K562 (cell line): ENCODE data around the gene PSRC1. TPM values are rescaled to one million over a fixed set of nuclear protein-coding genes. Genes with fewer than 3 reads are reported as not detected.

ENCODE experiments used
- CBFA2T2 ChIP-seq: fragments of 450-650 bp; conservative IDR thresholded peaks from 2 replicates; pipeline ENCODE4 v1.6.1; 2017; ENCODE audit warnings: mild to moderate bottlenecking
- CREB3L1 ChIP-seq: fragments of 450-650 bp; IDR thresholded peaks from 2 replicates; pipeline ENCODE4 v1.6.1; 2014; ENCODE audit warnings: low read depth, mild to moderate bottlenecking, moderate library complexity, borderline replicate concordance
- EGR1 ChIP-seq: fragments of 450-650 bp; conservative IDR thresholded peaks from 2 replicates; pipeline ENCODE4 v1.6.1; 2017; ENCODE audit warnings: mild to moderate bottlenecking
- GABPA ChIP-seq: fragments of 200-800 bp; sonication (Bioruptor generic); conservative IDR thresholded peaks from 2 replicates; pipeline ENCODE4 v1.6.1; 2016; ENCODE audit warnings: low read depth, missing genetic modification characterization, missing compliant biosample characterization
- GATAD2A ChIP-seq: fragments of 450-650 bp; IDR thresholded peaks from 2 replicates; pipeline ENCODE4 v1.6.1; 2017
- HDGF ChIP-seq: fragments of 450-650 bp; IDR thresholded peaks from 2 replicates; pipeline ENCODE4 v1.6.1; 2016
- HLTF ChIP-seq: fragments of 450-650 bp; IDR thresholded peaks from 2 replicates; pipeline ENCODE4 v1.6.1; 2016
- HMBOX1 ChIP-seq: sonication (generic); IDR thresholded peaks from 2 replicates; pipeline ENCODE4 v1.6.1; 2016
- KAT2B ChIP-seq: IDR thresholded peaks from one replicate; pipeline ENCODE4 v1.6.1; 2012; ENCODE audit warnings: low read depth, mild to moderate bottlenecking, control low read depth, inconsistent platforms, low read length, moderate library complexity
- KDM5B ChIP-seq: fragments of 200-600 bp; sonication (generic); IDR thresholded peaks from 2 replicates; pipeline ENCODE4 v1.6.1; 2012; ENCODE audit warnings: low read depth, mild to moderate bottlenecking, moderate library complexity, low read length, control low read depth, inconsistent platforms; ENCODE audit not compliant: insufficient replicate concordance
- MCM2 ChIP-seq: fragments of 450-650 bp; IDR thresholded peaks from 2 replicates; pipeline ENCODE4 v1.6.1; 2017; ENCODE audit warnings: low read depth, mild to moderate bottlenecking
- OTX1 ChIP-seq: fragments of 450-650 bp; formaldehyde crosslinking; IDR thresholded peaks from 2 replicates; pipeline ENCODE4 v1.4.0; 2022; ENCODE audit warnings: mild to moderate bottlenecking
- RBM39 ChIP-seq: fragments of 200-400 bp; formaldehyde crosslinking; optimal IDR thresholded peaks from 2 replicates; pipeline ENCODE3; 2018; ENCODE audit warnings: low read depth, low read length
- RREB1 ChIP-seq: fragments of 250-450 bp; sonication (Bioruptor Pico); IDR thresholded peaks from 2 replicates; pipeline ENCODE4 v1.4.0; 2020
- SREBF1 ChIP-seq: fragments of 150-350 bp; IDR thresholded peaks from 2 replicates; pipeline ENCODE4 v1.6.1; 2014; ENCODE audit warnings: antibody characterized with exemption, low read depth, low read length, borderline replicate concordance
- UBTF ChIP-seq, 2 experiments: IDR thresholded peaks; 2 replicates each; pipeline ENCODE4 v1.6.1; 2012; ENCODE audit warnings: improper control_type of control experiment in 2 of 2, low read depth in 2 of 2, low read length in 2 of 2, borderline replicate concordance in 1 of 2
- ZNF76 ChIP-seq: fragments of 250-450 bp; sonication (Bioruptor Pico); IDR thresholded peaks from 2 replicates; pipeline ENCODE4 v1.4.0; 2020; ENCODE audit warnings: mild to moderate bottlenecking, moderate library complexity, borderline replicate concordance
- polyA plus RNA-seq, 8 experiments: library from polyadenylated mRNA; depleted of rRNA in 4 of 8; stranded (reverse) in 5 of 8; unstranded in 3 of 8; fragments of >200 nt; fragmentation: Nextera tagmentation in 2 of 8; fragmentation: Illumina TruSeq in 1 of 8; extraction: Ambion mirVana in 2 of 8; extraction: Trizol in 1 of 8; gene quantifications; 2 replicates each; pipeline versions ENCODE4 v1.2.1 to v1.2.3, GENCODE V29; 2011 to 2014; ENCODE audit warnings: inconsistent platforms in 1 of 8, missing spikeins in 1 of 8
- total RNA-seq, 7 experiments: library from RNA; depleted of rRNA in 6 of 7; stranded (reverse); fragments of >200 nt in 6 of 7; fragmentation: Illumina TruSeq in 2 of 7; extraction: Trizol in 2 of 7; gene quantifications; 2 replicates each; pipeline versions ENCODE4 v1.2.1 to v1.2.3, GENCODE V29; 2011 to 2021; ENCODE audit warnings: low replicate concordance in 1 of 7

Gene PSRC1
- total and polyA plus RNA-seq, 9 of the 15 experiments (the other 6 are each of a cell fraction or from before 2014, with no cell fraction given), result 6.5 to 65.2 (median 39.3) TPM

- peak; percentile 29; the same call in 1 of the 2 replicates for TF ChIP-seq GATAD2A
- TF ChIP-seq OTX1, result 0 out of 2 replicates have a peak, but pooled peaks have one; percentile 56
- peak; percentile 64; the same call in 1 of the 2 replicates for TF ChIP-seq EGR1
- peak; percentile 90 for TF ChIP-seq KDM5B
- peak in 1 of 2 experiments; percentile 87; a peak in 2 of 4 replicates for TF ChIP-seq UBTF (IDR thresholded peaks at IDR 0.05; ENCODE audit: borderline replicate concordance in 1 of 2, low read depth in 2 of 2, low read length in 2 of 2)
- no peak for TF ChIP-seq CBFA2T2
- no peak for TF ChIP-seq RBM39
- TF ChIP-seq MCM2, result no peak
- TF ChIP-seq RREB1 (CRISPR knock-in tag), result peak; percentile 92
- peak; percentile 82; the same call in 1 of the 2 replicates for TF ChIP-seq HMBOX1
- TF ChIP-seq GABPA, result peak; percentile 94
- peak; percentile 87; the same call in 1 of the 2 replicates for TF ChIP-seq HDGF
- peak; percentile 66; the same call in 1 of the 2 replicates for TF ChIP-seq CREB3L1
- TF ChIP-seq HLTF, result peak; percentile 95
- no peak for TF ChIP-seq SREBF1
- TF ChIP-seq ZNF76, result no peak
- no peak for TF ChIP-seq KAT2B
These were observed at the start of gene PSRC1 (continued) for GRCh38 chr1:109282952-109283747.
